GM23248 (cell line): ENCODE data around the gene IKZF3.

Experiments used
- EZH2 ChIP-seq: fragments of 200-600 bp; sonication (generic); IDR thresholded peaks from 2 replicates; pipeline ENCODE4 v1.6.1; 2018; ENCODE audit warnings: antibody characterized with exemption, mild to moderate bottlenecking; ENCODE audit not compliant: insufficient read depth, poor library complexity, severe bottlenecking
- EZH2phosphoT487 ChIP-seq: fragments of 200-600 bp; sonication (generic); IDR thresholded peaks from 2 replicates; pipeline ENCODE4 v1.6.1; 2018; ENCODE audit warnings: antibody characterized with exemption, moderate library complexity, mild to moderate bottlenecking, low read depth; ENCODE audit not compliant: insufficient read depth

- TF ChIP-seq EZH2 (no peak), EZH2phosphoT487 (no peak)
Measured at GRCh38 chr17:39752241-39752881, 111.8 kb downstream of the IKZF3 start.
